Body of pancreas (tissue), 4 donors: ENCODE results near the gene ANO2.

Experiments
- POLR2A ChIP-seq, 3 donors: fragments of 450-650 bp; IDR thresholded peaks; one replicate each; pipeline ENCODE4 v1.6.1; 2016; ENCODE audit warnings: antibody characterized with exemption in 3 of 3, mild to moderate bottlenecking in 2 of 3
- TF ChIP-seq, protein P1 (sequence below), 7 experiments: fragments of 450-650 bp in 4 of 7; fragments of 200-600 bp in 3 of 7; sonication (generic) in 3 of 7; IDR thresholded peaks; one replicate each; pipeline ENCODE4 v1.5.1; 2016 to 2019; ENCODE audit warnings: antibody characterized with exemption in 7 of 7

DNA sequence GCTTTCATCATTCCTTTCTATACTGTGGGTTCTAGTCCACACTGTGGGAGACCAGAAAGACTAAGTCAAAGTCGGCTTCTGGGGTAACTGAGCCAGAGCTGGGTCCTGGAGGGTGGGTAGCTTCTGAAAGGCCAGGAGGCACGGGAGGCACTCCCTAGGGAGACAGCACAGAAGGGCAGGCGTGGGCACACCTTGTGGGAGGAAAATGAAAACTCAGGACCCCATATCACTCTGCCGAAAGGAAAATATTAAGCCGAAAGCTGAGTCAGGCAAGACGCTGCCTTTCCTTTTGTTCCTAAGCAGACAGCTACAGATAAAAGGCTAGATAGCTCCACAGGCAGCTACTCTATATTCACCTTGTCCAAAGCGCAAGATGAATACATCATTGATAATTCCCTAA, 20.7 kb downstream of the ANO2 start:
- TF ChIP-seq, protein P1, sequence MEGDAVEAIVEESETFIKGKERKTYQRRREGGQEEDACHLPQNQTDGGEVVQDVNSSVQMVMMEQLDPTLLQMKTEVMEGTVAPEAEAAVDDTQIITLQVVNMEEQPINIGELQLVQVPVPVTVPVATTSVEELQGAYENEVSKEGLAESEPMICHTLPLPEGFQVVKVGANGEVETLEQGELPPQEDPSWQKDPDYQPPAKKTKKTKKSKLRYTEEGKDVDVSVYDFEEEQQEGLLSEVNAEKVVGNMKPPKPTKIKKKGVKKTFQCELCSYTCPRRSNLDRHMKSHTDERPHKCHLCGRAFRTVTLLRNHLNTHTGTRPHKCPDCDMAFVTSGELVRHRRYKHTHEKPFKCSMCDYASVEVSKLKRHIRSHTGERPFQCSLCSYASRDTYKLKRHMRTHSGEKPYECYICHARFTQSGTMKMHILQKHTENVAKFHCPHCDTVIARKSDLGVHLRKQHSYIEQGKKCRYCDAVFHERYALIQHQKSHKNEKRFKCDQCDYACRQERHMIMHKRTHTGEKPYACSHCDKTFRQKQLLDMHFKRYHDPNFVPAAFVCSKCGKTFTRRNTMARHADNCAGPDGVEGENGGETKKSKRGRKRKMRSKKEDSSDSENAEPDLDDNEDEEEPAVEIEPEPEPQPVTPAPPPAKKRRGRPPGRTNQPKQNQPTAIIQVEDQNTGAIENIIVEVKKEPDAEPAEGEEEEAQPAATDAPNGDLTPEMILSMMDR (IDR thresholded peaks at IDR 0.05): no peak
- TF ChIP-seq POLR2A (IDR thresholded peaks at IDR 0.05): no peak
